HG03196 (cell line): Measurements from ENCODE around the gene PPIP5K2.

Experiments used
- ATAC-seq: cut with Tn5 transposase; IDR thresholded peaks from one replicate; pipeline ENCODE4 v1.9.1; 2021; ENCODE audit not compliant: unreplicated experiment

PPIP5K2 gene

GRCh38 chr5:103235891-103236290, 115.8 kb downstream of the PPIP5K2 start:
- ATAC-seq: no peak

GRCh38 chr5:103237778-103238177, 117.7 kb downstream of the PPIP5K2 start:
- no peak for ATAC-seq

GRCh38 chr5:103243665-103244064, 123.6 kb downstream of the PPIP5K2 start:
- ATAC-seq: no peak

- ATAC-seq: no peak
These were observed 124.3 kb downstream of the PPIP5K2 start for GRCh38 chr5:103244398-103244797.

GRCh38 chr5:103245761-103246160, 125.7 kb downstream of the PPIP5K2 start:
- ATAC-seq: no peak

GRCh38 chr5:103247118-103247517, 127.0 kb downstream of the PPIP5K2 start:
- ATAC-seq: no peak

- no peak for ATAC-seq
These were observed 129.0 kb downstream of the PPIP5K2 start for GRCh38 chr5:103249068-103249467.

GRCh38 chr5:103254921-103255320, 134.8 kb downstream of the PPIP5K2 start:
- no peak for ATAC-seq

- ATAC-seq: no peak
These were observed 135.6 kb downstream of the PPIP5K2 start for GRCh38 chr5:103255691-103256090.

- ATAC-seq: no peak
These were observed 136.1 kb downstream of the PPIP5K2 start for GRCh38 chr5:103256178-103256577.

GRCh38 chr5:103258368-103258956, 138.4 kb downstream of the PPIP5K2 start, which contains the start of gene MACIR:
Gene MACIR (plus strand): TSS chr5:103258763. CDS start chr5:103275920, 17,157 bp downstream.
- ATAC-seq: peak; percentile 88

- ATAC-seq: peak; percentile 41
These were observed 139.0 kb downstream of the PPIP5K2 start for GRCh38 chr5:103258957-103259704.

- ATAC-seq: no peak
These were observed 139.7 kb downstream of the PPIP5K2 start for GRCh38 chr5:103259705-103260355.

GRCh38 chr5:103260951-103261350, 140.8 kb downstream of the PPIP5K2 start:
- peak; percentile 27 for ATAC-seq
